ENCODE data around the gene HSD17B11. TPM values are rescaled to one million over a fixed set of nuclear protein-coding genes. Genes with fewer than 3 reads are reported as not detected.

HSD17B11 gene
- total RNA-seq, 1 experiment from 2014 or later = 6.7 TPM

- no peak for DNase-seq (ENCODE audit: low spot score)
- Histone ChIP-seq H3K27me3 (replicated peaks; ENCODE audit: insufficient read depth, low read depth, low read length, poor library complexity) (no peaks in the 10 kb centered on the region), H3K4me1 (ENCODE audit: insufficient read depth, low read length, poor library complexity, severe bottlenecking) (no peaks in the 10 kb centered on the region), H3K9me3 (ENCODE audit: low read depth, low read length, poor library complexity, severe bottlenecking) (peaks cover 7% of the 10 kb centered on the region), H3K4me3 (ENCODE audit: low read depth, low read length, poor library complexity, severe bottlenecking) (no peak overlapping the region), H3K36me3 (ENCODE audit: insufficient read depth, low read length, poor library complexity, severe bottlenecking) (no peaks in the 10 kb centered on the region), H3K27ac (ENCODE audit: low read depth, low read length, poor library complexity, severe bottlenecking) (no peak overlapping the region)
- no TSS peak for BruUV-seq (replicated peaks)
- intact Hi-C loops (cut with micrococcal nuclease; ENCODE audit: unreplicated experiment) = no loop called here
- TF ChIP-seq EZH2 (IDR thresholded peaks at IDR 0.05; ENCODE audit: borderline replicate concordance, low read depth, low read length, poor library complexity, severe bottlenecking) (no peak), CTCF (conservative IDR thresholded peaks at IDR 0.05; ENCODE audit: low read depth, low read length) (no peak)
- ChIA-PET CTCF (no interaction called here), POLR2A (ENCODE audit: low non-redundant PET) (no interaction called here)
Observed at GRCh38 chr4:87330761-87331160, 60.2 kb downstream of the HSD17B11 start.

GRCh38 chr4:87327136-87327535 is 63.9 kb downstream of the HSD17B11 start:
- no peaks in the 10 kb centered on the region for H3K4me1 ChIP-seq (ENCODE audit: insufficient read depth, low read length, poor library complexity, severe bottlenecking)
- CTCF ChIA-PET = no interaction called here
- no peaks in the 10 kb centered on the region for H3K27me3 ChIP-seq (replicated peaks; ENCODE audit: insufficient read depth, low read depth, low read length, poor library complexity)
- no peaks in the 10 kb centered on the region for H3K36me3 ChIP-seq (ENCODE audit: insufficient read depth, low read length, poor library complexity, severe bottlenecking)
- intact Hi-C loops (cut with micrococcal nuclease; ENCODE audit: unreplicated experiment) = no loop called here
- H3K4me3 ChIP-seq (ENCODE audit: low read depth, low read length, poor library complexity, severe bottlenecking) = no peak overlapping the region
- no peaks in the 10 kb centered on the region for H3K9me3 ChIP-seq (ENCODE audit: low read depth, low read length, poor library complexity, severe bottlenecking)
- BruUV-seq (replicated peaks) = no TSS peak
- DNase-seq (ENCODE audit: low spot score) = no peak
- TF ChIP-seq CTCF (conservative IDR thresholded peaks at IDR 0.05; ENCODE audit: low read depth, low read length) (no peak), EZH2 (IDR thresholded peaks at IDR 0.05; ENCODE audit: borderline replicate concordance, low read depth, low read length, poor library complexity, severe bottlenecking) (no peak)
- no peak overlapping the region for H3K27ac ChIP-seq (ENCODE audit: low read depth, low read length, poor library complexity, severe bottlenecking)
- POLR2A ChIA-PET (ENCODE audit: low non-redundant PET) = no interaction called here

GRCh38 chr4:87326460-87326859 is 64.5 kb downstream of the HSD17B11 start:
- no peaks in the 10 kb centered on the region for H3K27me3 ChIP-seq (replicated peaks; ENCODE audit: insufficient read depth, low read depth, low read length, poor library complexity)
- no peak overlapping the region for H3K4me3 ChIP-seq (ENCODE audit: low read depth, low read length, poor library complexity, severe bottlenecking)
- no peaks in the 10 kb centered on the region for H3K4me1 ChIP-seq (ENCODE audit: insufficient read depth, low read length, poor library complexity, severe bottlenecking)
- ChIA-PET POLR2A (ENCODE audit: low non-redundant PET) (no interaction called here), CTCF (no interaction called here)
- DNase-seq (ENCODE audit: low spot score) = no peak
- no peak for TF ChIP-seq EZH2 (IDR thresholded peaks at IDR 0.05; ENCODE audit: borderline replicate concordance, low read depth, low read length, poor library complexity, severe bottlenecking)
- TF ChIP-seq CTCF (conservative IDR thresholded peaks at IDR 0.05; ENCODE audit: low read depth, low read length) = no peak
- H3K9me3 ChIP-seq (ENCODE audit: low read depth, low read length, poor library complexity, severe bottlenecking) = no peaks in the 10 kb centered on the region
- no peak overlapping the region for H3K27ac ChIP-seq (ENCODE audit: low read depth, low read length, poor library complexity, severe bottlenecking)
- intact Hi-C loops (cut with micrococcal nuclease; ENCODE audit: unreplicated experiment) = no loop called here
- H3K36me3 ChIP-seq (ENCODE audit: insufficient read depth, low read length, poor library complexity, severe bottlenecking) = no peaks in the 10 kb centered on the region
- BruUV-seq (replicated peaks) = no TSS peak

Data from A673 (cell line).